ENCODE data around the gene CHTF18. TPM values are rescaled to one million over a fixed set of nuclear protein-coding genes. Genes with fewer than 3 reads are reported as not detected.

CHTF18 gene
- total RNA-seq, 2 experiments from 2014 or later = 101 to 102 TPM

GRCh38 chr16:798666-799065 lies 10.2 kb downstream of the CHTF18 start:
- Mint-ChIP-seq H3K36me3 (peaks cover 17% of the 10 kb centered on the region), H3K27ac (no peak overlapping the region), H3K4me1 (ENCODE audit: low read depth) (no peaks in the 10 kb centered on the region), H3K4me3 (no peak overlapping the region), H3K27me3 (peaks cover 10% of the 10 kb centered on the region), H3K9me3 (no peaks in the 10 kb centered on the region)
- ChIA-PET POLR2A (no interaction called here), CTCF (no interaction called here)
- DNase-seq = no peak
- intact Hi-C loops (cut with micrococcal nuclease) = no loop called here

DNA sequence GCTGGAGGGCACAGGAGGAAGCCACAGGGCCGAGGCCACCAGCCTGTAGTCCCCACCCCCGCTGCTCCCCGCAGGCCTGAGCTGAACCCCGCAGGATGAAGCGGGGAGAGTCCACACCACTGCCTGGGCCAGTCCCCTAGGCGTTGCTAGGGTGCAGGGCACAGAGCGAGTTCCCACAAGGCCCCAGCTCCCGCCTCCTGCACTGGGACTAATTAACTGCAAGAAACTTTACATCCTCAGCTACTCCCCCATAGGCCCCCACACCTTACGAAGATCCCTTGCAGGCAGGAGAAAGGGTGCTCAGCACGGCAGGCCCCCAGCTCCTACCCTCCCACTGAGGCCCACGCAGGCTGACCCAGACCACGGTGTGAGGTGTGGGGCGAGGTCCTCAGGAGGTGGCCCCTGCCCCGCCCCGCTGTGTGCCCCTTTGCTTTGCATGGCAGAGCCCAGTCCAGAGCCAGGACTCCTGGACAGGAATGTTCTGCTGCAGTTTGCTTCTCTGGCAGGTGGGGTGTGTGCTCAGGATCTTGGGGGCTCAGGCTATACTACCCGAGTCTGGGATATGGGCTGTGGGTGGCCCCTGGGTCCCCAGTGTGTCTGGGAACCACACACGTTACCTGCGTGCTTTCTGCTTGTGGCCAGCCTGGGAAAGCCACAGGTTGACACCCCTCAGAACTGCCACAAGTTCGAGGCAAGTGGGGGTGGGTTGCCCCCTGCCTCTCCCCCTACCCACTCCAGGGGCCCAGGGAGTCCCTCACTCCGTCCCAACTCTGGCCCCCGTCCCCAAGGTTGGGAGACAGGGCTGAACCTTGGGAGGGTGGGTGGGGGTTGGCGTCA lies 10.9 kb downstream of the CHTF18 start:
- intact Hi-C loops (cut with micrococcal nuclease) = no loop called here
- Mint-ChIP-seq H3K4me1 (ENCODE audit: low read depth) (no peaks in the 10 kb centered on the region), H3K36me3 (peaks cover 17% of the 10 kb centered on the region), H3K27me3 (peaks cover 10% of the 10 kb centered on the region), H3K27ac (no peak overlapping the region), H3K9me3 (no peaks in the 10 kb centered on the region), H3K4me3 (no peak overlapping the region)
- ChIA-PET CTCF (no interaction called here), POLR2A (no interaction called here)
- no peak for DNase-seq

DNA sequence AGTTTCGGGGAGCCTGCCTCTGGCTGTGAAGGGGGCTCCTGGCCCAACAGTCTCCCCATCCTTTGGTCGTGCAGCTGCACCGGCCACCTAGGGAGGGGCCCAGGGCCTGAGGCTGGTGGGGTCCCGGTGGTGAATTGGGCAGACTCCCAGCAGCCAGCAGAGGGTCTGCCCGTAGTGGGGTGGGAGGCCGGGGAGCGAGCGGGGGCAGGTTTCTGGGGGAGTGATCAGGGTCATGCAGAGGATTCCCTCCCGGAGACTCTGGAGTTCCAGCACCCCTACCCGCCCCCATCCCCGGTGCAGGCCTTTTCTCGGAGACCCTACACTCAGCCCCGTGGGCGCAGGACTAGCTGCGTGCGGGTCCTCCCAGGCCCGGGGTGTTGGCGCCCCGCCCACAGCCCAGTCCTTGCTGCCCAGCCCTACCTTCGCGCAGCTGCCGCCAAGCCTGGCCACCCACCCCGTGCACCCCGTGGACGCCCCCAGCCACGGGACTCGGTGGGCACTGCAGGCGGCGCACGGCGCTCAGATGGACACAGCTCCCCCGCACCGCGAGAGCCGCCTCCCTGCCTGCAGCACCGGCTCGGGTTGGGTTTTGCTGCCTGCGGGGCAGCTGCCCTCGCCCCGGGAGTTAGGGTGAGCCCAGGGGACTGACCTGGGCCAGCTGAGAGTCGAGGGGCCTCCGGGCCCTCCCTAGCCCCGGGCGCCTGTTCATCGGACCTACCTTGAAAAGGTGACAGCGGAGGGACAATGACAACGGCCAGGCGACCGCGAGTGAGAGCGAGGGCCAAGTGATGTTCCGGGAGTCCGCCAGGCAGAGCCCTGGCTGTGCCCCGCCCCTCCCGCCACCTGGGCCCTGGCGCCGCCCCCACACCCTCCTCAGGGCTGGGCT lies 11.8 kb downstream of the CHTF18 start, which contains the start of gene GNG13:
GNG13 (minus strand) TSS at position 787 of the 886 bp plus-strand sequence. CDS start 1,657 bp downstream, outside the sequence.
- intact Hi-C loops (cut with micrococcal nuclease) = no loop called here
- no peaks in the 10 kb centered on the region for H3K9me3 Mint-ChIP-seq
- H3K4me3 Mint-ChIP-seq = no peak within 1 kb of the TSS
- ChIA-PET POLR2A (interaction anchor here (1.2 kb wide), 1 partner anchor 12 kb away, joined by 5 read pairs; the partner anchor contains the start of genes CHTF18 and RPUSD1), CTCF (no interaction called here)
- DNase-seq = no peak
- H3K4me1 Mint-ChIP-seq (ENCODE audit: low read depth) = no peaks in the 10 kb centered on the region
- H3K36me3 Mint-ChIP-seq = peaks cover 17% of the 10 kb centered on the region
- no peak within 1 kb of the TSS for H3K27ac Mint-ChIP-seq
- peaks cover 10% of the 10 kb centered on the region for H3K27me3 Mint-ChIP-seq

GRCh38 chr16:800834-801511 lies 12.6 kb downstream of the CHTF18 start:
- Mint-ChIP-seq H3K9me3 (no peaks in the 10 kb centered on the region), H3K36me3 (peaks cover 17% of the 10 kb centered on the region), H3K4me1 (ENCODE audit: low read depth) (peaks cover 1% of the 10 kb centered on the region), H3K4me3 (no peak overlapping the region), H3K27ac (no peak overlapping the region), H3K27me3 (peaks cover 10% of the 10 kb centered on the region)
- CTCF ChIA-PET = no interaction called here
- POLR2A ChIA-PET = interaction anchor here (1.2 kb wide), 1 partner anchor 12 kb away, joined by 5 read pairs; the partner anchor contains the start of genes CHTF18 and RPUSD1
- intact Hi-C loops (cut with micrococcal nuclease) = no loop called here
- no peak for DNase-seq

- DNase-seq = no peak
- H3K36me3 Mint-ChIP-seq = peaks cover 14% of the 10 kb centered on the region
- POLR2A ChIA-PET = interaction anchor here (1.2 kb wide), 1 partner anchor 13 kb away, joined by 5 read pairs; the partner anchor contains the start of genes CHTF18 and RPUSD1
- no peak overlapping the region for H3K27ac Mint-ChIP-seq
- intact Hi-C loops (cut with micrococcal nuclease) = no loop called here
- no peaks in the 10 kb centered on the region for H3K9me3 Mint-ChIP-seq
- CTCF ChIA-PET = no interaction called here
- peaks cover 10% of the 10 kb centered on the region for H3K27me3 Mint-ChIP-seq
- H3K4me1 Mint-ChIP-seq (ENCODE audit: low read depth) = peaks cover 2% of the 10 kb centered on the region
- H3K4me3 Mint-ChIP-seq = no peak overlapping the region
These were observed 13.4 kb downstream of the CHTF18 start for GRCh38 chr16:801584-802363.

DNA sequence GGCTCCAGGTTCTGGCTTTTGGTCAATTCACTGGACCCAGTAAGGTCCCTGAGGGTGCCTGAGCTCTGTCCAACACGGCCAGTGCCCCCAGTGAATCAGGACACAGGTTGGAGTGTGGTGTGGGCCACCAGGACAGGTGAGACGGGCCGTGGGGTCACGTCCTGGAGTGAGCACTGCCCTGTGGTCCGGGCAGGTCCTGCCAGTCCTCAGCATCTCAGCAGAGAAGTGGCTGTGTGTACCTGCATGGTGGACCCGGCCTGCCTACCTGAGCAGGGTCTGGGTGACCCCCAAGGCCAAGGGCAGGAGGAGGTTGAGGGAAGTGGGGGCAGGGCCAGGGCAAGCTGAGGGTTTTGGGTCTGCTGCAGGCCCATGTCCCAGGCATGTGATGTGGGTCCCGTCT lies 14.0 kb downstream of the CHTF18 start:
- CTCF ChIA-PET = no interaction called here
- Mint-ChIP-seq H3K36me3 (peaks cover 7% of the 10 kb centered on the region), H3K4me3 (no peak overlapping the region)

DNA sequence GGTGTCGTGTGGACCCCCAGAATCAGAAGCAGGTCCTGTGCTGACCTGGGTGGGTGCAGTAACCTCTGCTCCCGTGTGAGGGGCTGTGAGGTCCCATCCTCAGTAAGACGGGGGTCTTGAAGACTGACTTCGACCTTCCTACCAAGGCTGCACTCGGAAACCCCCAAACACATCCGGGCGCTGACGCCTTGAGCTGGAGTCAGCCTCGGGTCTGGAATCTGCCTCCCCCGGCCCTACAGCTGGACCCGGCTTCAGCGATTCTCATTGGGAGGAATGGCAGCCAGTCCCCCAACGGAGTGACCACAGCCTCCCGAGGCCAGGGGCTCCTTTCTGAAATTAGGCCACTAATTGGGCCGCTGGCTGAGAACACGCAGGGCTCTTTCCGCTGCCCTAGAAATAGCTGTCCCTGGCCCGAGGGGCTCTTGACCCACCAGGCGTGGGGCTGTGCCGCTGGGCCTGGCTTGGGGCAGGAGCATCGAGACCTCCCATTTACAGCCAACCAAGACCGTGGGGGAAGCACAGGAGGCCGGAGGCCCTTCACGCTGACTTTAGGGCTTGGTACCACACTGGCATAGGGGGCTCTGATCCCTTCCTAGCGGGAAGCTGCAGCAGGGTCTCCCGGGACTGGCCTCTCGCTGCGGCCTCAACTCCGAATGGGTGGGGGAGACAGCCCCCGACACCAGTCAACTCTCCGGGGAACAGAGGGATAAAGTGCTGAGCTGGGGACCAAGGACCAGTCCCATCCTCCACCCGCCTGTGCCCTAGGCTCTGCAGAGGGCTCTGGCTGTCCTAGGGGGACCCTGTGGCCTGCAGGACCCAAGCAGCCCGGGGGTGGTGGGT lies 14.7 kb downstream of the CHTF18 start:
- no peak overlapping the region for H3K27ac Mint-ChIP-seq
- CTCF ChIA-PET = interaction anchor here (1.3 kb wide), 1 partner anchor 15 kb away, joined by 4 read pairs; the partner anchor contains the start of genes CHTF18 and RPUSD1
- peaks cover 2% of the 10 kb centered on the region for H3K36me3 Mint-ChIP-seq
- peaks cover 10% of the 10 kb centered on the region for H3K27me3 Mint-ChIP-seq
- intact Hi-C loops (cut with micrococcal nuclease) = no loop called here
- H3K4me3 Mint-ChIP-seq = no peak overlapping the region
- H3K4me1 Mint-ChIP-seq (ENCODE audit: low read depth) = peaks cover 6% of the 10 kb centered on the region
- H3K9me3 Mint-ChIP-seq = no peaks in the 10 kb centered on the region
- DNase-seq = no peak
- POLR2A ChIA-PET = no interaction called here

More for the DNA sequence above, 14.0 kb downstream of the CHTF18 start:
- H3K4me1 Mint-ChIP-seq (ENCODE audit: low read depth) = peaks cover 2% of the 10 kb centered on the region
- H3K9me3 Mint-ChIP-seq = no peaks in the 10 kb centered on the region
- no peak overlapping the region for H3K27ac Mint-ChIP-seq
- intact Hi-C loops (cut with micrococcal nuclease) = no loop called here
- no peak for DNase-seq
- POLR2A ChIA-PET = no interaction called here
- H3K27me3 Mint-ChIP-seq = peaks cover 10% of the 10 kb centered on the region

DNA sequence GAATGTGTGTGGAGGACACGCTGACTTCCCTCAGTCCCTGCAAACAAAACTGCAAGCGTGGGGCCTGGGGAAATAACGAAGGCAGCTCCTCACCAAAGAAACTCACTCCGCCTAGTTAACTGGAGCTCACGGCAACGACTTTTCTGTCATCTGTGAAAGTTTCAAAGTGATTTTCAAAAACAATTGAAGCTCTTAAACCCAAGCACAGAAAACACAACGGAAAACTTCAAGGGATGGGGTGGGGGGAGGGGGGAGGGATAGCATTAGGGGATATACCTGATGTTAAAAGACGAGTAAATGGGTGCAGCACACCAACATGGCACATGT lies 15.3 kb downstream of the CHTF18 start:
- no peak overlapping the region for H3K27ac Mint-ChIP-seq
- DNase-seq = no peak
- H3K4me3 Mint-ChIP-seq = no peak overlapping the region
- peaks cover 11% of the 10 kb centered on the region for H3K4me1 Mint-ChIP-seq (ENCODE audit: low read depth)
- H3K36me3 Mint-ChIP-seq = no peaks in the 10 kb centered on the region
- ChIA-PET CTCF (interaction anchor here (1.3 kb wide), 1 partner anchor 16 kb away, joined by 4 read pairs; the partner anchor contains the start of genes CHTF18 and RPUSD1), POLR2A (no interaction called here)
- H3K9me3 Mint-ChIP-seq = no peaks in the 10 kb centered on the region
- intact Hi-C loops (cut with micrococcal nuclease) = no loop called here
- peaks cover 9% of the 10 kb centered on the region for H3K27me3 Mint-ChIP-seq

- peaks cover 11% of the 10 kb centered on the region for H3K4me1 Mint-ChIP-seq (ENCODE audit: low read depth)
- intact Hi-C loops (cut with micrococcal nuclease) = loop anchor here (5.0 kb wide), 1 partner anchor 168 kb away; the partner anchor contains the start of gene LMF1
- peaks cover 9% of the 10 kb centered on the region for H3K27me3 Mint-ChIP-seq
- no peak overlapping the region for H3K27ac Mint-ChIP-seq
- ChIA-PET CTCF (interaction anchor here (1.3 to 1.5 kb wide), 2 partner anchors 17 to 92 kb away, joined by 3 to 4 read pairs; partner anchors contain the start of genes CHTF18 and RPUSD1), POLR2A (no interaction called here)
- H3K9me3 Mint-ChIP-seq = no peaks in the 10 kb centered on the region
- no peak for DNase-seq
- no peak overlapping the region for H3K4me3 Mint-ChIP-seq
- H3K36me3 Mint-ChIP-seq = no peaks in the 10 kb centered on the region
These were observed 16.0 kb downstream of the CHTF18 start for GRCh38 chr16:804193-805048.

DNA sequence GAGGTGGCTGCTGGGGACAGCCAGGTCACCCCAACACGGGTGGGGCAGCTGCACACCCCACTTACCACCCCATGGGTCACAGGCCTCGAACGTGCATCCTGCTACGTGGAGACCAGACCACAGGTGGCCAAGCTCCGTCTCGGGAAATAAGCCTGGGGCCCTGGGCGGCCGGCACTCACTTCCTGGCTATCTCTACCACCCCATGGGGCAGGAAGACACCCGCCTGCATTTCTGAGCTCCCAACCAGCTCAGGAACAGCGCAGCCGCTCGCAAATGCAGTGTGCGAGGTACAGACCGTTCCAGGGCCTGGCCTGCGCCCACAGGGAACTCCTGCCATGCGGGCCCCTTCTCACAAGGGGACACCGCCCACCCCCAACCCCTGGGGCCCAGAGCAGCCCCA lies 17.1 kb downstream of the CHTF18 start:
- Mint-ChIP-seq H3K4me3 (no peak overlapping the region), H3K9me3 (no peaks in the 10 kb centered on the region), H3K4me1 (ENCODE audit: low read depth) (peaks cover 11% of the 10 kb centered on the region), H3K27me3 (peaks cover 9% of the 10 kb centered on the region), H3K27ac (no peak overlapping the region), H3K36me3 (no peaks in the 10 kb centered on the region)
- ChIA-PET CTCF (interaction anchor here (1.5 kb wide), 1 partner anchor 93 kb away, joined by 3 read pairs; no protein-coding TSS in a partner anchor), POLR2A (interaction anchor here (2.0 kb wide), 1 partner anchor 17 kb away, joined by 7 read pairs; the partner anchor contains the start of genes CHTF18 and RPUSD1)
- no peak for DNase-seq
- intact Hi-C loops (cut with micrococcal nuclease) = loop anchor here (5.0 kb wide), 1 partner anchor 167 kb away; the partner anchor contains the start of gene LMF1

All from activated CD4-positive, alpha-beta memory T cell treated with anti-CD3 and anti-CD28 coated beads for 36 hours (primary cell).